ENCODE measurements around the gene CORO2A.

GRCh38 chr9:98104445-98104881, 88.0 kb downstream of the CORO2A start:
- no peak for TF ChIP-seq CTCF (CRISPR knock-in tag; IDR thresholded peaks at IDR 0.05)
- TF ChIP-seq SP1 (IDR thresholded peaks at IDR 0.05) = no peak
- no peak for TF ChIP-seq SP1 (CRISPR knock-in tag; IDR thresholded peaks at IDR 0.05)
- TF ChIP-seq FOXA3 (CRISPR knock-in tag; IDR thresholded peaks at IDR 0.05) = no peak
- no peak for TF ChIP-seq SYNCRIP (IDR thresholded peaks at IDR 0.05; ENCODE audit: insufficient read depth, low read depth, low read length)
- TF ChIP-seq TAF15 (IDR thresholded peaks at IDR 0.05; ENCODE audit: low read depth, low read length, poor library complexity, severe bottlenecking) = no peak
- TF ChIP-seq ZZZ3 (CRISPR knock-in tag; IDR thresholded peaks at IDR 0.05; ENCODE audit: borderline replicate concordance) = no peak
- TF ChIP-seq GATA4 (IDR thresholded peaks at IDR 0.05; ENCODE audit: borderline replicate concordance, low read depth) = no peak
- TF ChIP-seq CEBPB (IDR thresholded peaks at IDR 0.05; ENCODE audit: borderline replicate concordance, low read depth, low read length) = peak; percentile 40; the same call in 1 of the 2 replicates

Data from HepG2 (cell line).